ENCODE measurements around the gene LAMP2.

LAMP2 gene

DNA sequence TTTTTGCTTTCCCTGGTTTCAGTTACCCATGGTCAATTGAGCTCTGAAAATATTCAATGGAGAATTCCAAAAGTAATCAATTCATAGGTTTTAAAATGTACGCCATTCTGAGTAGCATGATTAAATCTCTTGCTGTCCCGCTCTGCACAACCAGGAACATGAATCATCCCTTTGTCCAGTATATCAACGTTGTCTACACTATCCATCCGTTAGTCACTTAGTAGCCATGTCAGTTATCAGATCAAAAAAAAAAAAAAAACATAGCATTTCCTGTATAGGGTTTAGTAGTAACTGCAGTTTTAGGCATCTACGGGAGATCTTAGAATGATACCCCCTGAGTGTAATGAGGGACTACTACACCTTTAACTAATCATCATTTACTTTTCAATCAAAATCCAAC, 15.1 kb downstream of the LAMP2 start:
- DNase-seq, result no peak

- no peak for DNase-seq
Observed at GRCh38 chrX:120452131-120452530, 17.0 kb downstream of the LAMP2 start.

- no peak for DNase-seq
Observed at GRCh38 chrX:120450163-120450562, 18.9 kb downstream of the LAMP2 start.

DNA sequence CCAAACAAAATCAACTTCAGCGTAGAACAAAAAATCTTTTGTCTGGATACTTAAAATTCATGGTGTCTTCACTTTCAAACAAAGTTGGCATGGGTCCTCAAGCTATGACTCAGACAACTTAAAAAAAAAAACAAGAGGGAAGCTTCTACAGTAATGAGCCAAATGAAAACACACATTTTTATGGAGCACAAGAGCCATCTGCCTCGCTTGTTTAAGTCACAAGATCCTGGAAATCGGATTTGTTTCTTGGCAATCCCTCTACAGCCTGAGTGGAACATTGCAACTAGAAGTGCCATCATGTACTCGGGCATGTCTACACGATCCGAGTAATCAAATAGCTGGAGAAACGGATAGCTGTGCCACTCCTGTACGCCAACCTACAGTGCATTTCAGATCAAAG, 22.6 kb downstream of the LAMP2 start:
- DNase-seq, result no peak

GRCh38 chrX:120439921-120440320, 29.2 kb downstream of the LAMP2 start:
- DNase-seq, result no peak

GRCh38 chrX:120429776-120430540, 39.1 kb downstream of the LAMP2 start:
- DNase-seq, result no peak

DNA sequence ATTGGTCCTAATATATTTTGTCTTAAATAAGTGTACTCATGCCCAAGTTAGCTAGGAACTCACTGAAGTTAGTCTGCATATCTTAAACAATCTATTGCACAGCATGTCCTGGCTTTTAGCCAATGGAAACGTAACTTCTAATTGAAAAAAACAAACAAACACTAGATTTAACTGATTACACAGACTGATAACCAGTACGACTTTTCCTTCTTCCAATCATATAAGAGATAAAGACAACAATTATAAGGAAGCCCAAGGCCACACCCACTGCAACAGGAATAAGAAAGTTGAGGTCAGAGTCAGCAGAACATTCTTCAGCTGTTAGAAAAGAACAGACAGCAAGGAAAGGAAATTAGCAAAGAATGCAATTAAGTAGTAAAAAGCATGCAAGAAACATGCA, 40.8 kb downstream of the LAMP2 start:
- no peak for DNase-seq

DNA sequence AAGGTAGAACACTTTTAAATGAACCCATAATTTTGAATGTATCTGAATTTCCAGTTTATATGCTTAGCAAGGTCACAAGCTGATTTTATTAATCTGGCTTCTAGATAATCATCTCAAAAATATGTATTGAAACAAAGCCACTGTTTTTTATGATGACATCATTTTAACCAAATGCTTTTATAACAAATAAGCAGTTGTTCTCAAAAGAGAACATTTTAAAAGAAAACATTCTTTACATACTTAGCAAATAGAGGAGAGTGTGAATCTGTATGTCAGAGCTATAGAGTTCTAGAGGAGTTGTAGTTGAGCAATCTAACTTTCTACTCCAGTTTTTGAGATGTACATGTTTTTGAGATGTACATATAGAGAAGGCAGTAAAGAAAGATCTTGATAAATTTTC, 42.5 kb downstream of the LAMP2 start:
- no peak for DNase-seq

GRCh38 chrX:120419463-120419862, 49.6 kb downstream of the LAMP2 start:
- no peak for DNase-seq

- DNase-seq, result no peak
Observed at GRCh38 chrX:120408168-120408567, 60.9 kb downstream of the LAMP2 start.

DNA sequence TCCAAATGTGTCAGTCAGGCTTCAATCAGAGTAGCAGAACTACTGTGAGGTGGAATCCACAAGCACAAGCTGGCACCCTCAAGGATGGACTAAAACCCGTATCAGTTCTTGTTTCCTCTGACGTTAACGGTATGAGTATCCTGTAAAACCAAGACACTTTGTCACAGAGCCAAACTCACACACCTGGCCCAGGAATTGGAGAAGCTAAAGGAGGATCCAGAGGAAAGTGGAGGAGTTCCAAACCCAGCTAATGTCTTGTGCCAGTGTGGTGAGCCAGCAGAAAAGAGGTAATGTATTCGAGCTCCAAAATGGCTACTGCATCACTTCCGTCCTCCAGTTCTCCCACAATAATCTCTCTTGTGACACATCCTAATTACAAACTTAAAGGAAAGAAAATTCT, 62.5 kb downstream of the LAMP2 start:
- no peak for DNase-seq

- DNase-seq, result no peak
Observed at GRCh38 chrX:120402369-120402768, 66.7 kb downstream of the LAMP2 start.

DNA sequence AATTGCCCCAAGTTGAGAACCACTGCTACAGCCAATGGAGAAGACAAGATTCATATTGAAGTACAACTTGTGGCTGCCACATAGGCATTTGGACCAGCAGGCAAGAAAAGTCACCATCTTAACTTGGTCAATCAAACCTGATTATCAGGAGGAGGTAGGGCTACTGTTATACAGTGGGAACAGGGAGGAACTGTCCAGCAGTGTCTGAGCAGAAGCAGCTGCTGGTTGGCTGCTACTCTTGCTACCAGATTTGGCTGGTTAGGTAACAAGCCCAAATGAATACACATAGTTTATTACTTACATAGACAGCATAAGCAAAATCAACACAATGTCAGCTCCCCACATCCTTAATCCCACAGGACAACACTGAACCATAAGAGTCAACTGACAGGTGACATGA, 67.8 kb downstream of the LAMP2 start:
- no peak for DNase-seq

DNA sequence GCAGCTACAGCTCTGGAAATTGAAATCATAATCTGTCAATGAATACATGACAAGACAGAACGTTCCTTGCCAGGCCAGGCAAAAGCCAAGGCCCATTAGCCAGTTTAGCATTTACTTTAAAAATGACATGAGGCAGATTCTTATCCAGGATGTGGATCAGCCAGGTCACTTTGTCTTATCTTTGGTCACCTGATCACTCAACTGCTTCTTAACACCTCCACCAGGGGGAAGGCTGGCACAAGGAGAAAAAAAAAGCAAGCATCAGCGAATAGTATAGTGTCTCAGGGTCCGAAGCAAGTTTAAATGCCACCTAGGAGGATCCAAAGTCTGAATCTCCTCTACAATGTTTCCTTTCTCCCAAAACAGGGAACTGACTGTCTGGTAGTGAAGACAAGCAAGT, 88.4 kb downstream of the LAMP2 start:
- no peak for DNase-seq

DNA sequence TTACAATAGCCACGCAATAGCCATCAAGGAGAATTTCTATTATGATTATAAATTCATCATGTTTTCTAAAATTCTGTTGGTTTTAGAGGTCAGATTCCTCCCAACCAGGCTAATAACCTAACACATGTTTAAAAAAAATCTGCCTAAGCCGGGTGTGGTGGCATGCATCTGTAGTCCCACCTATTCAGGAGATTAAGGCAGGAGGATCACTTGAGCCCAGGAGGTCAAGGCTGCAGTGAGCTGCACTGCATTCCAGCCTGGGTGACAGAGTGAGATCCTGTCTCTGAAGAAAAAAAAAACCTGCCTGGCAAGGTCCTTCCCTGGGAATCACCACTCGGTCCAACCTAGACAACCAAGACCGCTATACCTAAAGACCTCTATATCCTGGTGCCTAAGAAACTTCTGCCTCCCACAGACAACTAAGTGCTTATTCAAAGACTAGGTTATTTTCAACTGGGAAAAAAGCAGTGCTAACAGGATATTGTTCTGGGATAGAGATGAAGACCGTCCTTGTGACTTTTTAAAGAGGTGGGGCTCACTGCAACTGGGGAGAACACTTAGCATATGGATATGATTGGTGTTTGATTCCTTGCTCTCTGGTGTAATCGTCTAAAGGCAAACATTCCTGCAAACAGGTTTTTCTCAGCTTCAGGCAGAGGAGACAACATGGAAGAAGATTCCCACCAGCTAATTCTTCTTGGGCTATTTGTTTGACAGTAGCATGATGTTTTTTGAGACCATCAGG, 89.0 kb downstream of the LAMP2 start:
- DNase-seq, result no peak

- no peak for DNase-seq
Observed at GRCh38 chrX:120378570-120378969, 90.5 kb downstream of the LAMP2 start.

All from stimulated activated CD4-positive, alpha-beta T cell treated with anti-CD3 and anti-CD28 coated beads, Interleukin-2, amount 100 ng/mL, for 48 hours (primary cell).